GM18867 (cell line): Measurements from ENCODE around the gene EPN3.

Source experiments
- ATAC-seq: cut with Tn5 transposase; IDR thresholded peaks from one replicate; pipeline ENCODE4 v1.9.1; 2021; ENCODE audit warnings: mild to moderate bottlenecking, moderate library complexity; ENCODE audit not compliant: unreplicated experiment

Gene EPN3

GRCh38 chr17:50586421-50587247, 54.1 kb downstream of the EPN3 start:
- ATAC-seq = no peak

- no peak for ATAC-seq
Observed at GRCh38 chr17:50587571-50587970, 55.0 kb downstream of the EPN3 start.

DNA sequence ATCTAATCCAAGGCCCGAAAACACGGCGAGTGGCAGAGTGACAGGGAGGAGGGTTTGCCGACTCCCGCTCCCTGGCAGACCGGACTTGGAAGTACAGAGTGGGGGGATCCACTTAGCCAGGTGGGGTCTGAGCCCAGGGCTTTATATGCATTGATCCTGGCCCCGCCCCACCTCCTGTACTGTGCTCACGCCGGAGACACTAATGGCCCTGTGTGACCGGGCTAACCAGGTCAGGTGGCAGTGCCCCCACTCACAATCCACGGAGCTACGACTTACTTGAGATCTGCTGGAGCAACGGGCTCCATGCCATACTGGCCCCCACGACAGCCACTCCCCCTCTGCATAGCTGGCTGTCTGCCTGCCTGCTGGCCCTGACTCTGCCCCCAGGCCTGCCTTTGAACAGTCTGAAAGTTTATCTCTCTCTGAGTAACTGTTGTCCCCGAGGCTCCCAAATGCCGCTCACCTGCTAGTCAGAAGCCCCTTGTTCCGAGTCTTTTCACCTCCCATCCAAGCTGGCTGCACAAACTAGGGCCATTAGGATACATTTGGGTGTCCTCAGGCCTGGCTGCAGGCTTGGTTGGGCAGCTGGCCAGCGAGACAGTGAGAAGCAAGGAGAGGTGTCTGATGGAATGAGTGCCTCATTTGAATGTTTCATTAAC, 56.0 kb downstream of the EPN3 start:
- no peak for ATAC-seq

DNA sequence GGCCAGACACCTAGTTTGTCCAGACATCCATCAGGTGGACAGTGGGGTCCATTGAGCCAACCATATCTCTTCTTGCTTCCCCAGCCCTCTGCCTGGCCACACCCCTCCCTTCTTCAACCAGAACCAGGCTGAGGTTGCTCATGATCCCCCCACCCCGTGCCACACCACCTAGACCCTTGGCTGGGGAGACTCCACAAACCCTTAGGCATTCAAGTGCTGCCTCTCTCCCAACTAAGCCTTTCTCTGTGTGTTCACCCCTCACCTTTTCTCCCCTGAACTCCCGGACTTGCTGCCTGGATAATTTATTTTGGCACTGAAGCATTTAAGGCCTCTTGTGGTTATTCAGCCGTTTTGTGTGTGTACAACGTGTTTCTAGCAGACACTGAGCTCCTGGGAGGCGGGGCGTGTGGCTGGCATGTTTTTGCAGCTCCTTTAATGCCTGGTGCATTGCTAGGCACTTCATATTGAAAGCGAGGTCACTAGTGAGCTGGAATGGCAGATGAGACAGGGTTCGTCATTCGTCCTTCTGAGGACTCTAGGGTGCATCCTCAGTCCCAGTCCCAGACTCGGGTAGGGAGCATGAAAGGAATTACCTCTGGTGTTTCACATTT, 56.7 kb downstream of the EPN3 start:
- no peak for ATAC-seq

DNA sequence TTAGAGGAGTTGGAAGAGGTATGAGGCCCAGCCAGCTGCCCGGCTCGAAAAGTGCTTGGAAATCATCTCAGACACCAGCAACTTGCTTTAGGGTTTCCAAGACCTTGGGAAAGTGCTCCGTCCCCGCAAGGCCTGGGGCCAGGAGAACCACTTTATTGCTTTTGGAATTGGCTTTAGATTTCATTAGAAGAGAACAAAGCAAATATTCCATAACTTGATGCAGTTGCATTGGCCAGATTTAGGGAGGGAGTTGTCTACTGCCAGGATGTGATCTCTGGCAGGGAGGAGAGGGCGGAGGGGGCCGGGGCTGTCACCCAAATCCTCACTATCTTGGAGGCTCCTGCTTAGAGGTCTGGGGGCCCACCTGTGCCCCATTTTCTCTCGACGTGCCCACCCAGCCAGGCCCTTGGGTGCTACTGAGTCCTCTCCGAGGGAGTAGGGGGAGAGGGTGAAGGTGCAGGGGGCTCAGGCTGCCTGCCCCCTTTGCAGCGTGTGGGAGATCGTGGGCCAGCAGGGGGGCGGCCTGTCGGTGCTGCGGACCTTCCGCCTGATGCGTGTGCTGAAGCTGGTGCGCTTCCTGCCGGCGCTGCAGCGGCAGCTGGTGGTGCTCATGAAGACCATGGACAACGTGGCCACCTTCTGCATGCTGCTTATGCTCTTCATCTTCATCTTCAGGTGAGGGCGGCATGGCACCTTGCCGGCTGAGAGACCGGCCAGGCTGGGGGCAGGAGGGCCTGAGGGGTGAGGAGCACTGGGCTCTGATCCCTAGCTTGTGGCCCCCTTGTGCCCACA, 58.6 kb downstream of the EPN3 start:
- ATAC-seq = no peak

DNA sequence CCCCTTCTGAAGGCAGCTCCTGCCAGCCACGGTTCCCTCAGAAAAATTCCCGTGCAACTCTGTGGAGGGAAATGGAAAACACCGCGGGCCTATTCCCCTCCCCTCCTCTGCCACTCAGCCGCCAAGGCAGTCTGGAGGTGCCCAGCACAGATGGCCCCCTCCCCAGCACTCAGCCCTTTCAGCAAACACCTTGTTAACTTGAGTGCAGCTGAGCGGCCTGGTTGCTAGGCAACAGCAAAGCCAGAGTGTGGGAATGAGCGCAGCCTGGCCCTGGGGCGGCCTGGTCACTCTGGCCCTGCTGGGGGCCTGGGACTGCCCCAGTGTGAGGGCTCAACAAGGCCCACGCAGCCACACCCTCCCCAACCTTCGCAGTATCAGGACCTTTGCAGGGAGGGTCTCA, 60.8 kb downstream of the EPN3 start:
- ATAC-seq = no peak
